CD8-positive, alpha-beta memory T cell (primary cell): ENCODE results near the gene RIN3. TPM values are rescaled to one million over a fixed set of nuclear protein-coding genes. Genes with fewer than 3 reads are reported as not detected.
A peak's percentile ranks its signal among the peaks of the same experiment; 100 is the strongest.

Experiments used
- CTCF ChIA-PET: fragments of 350-600 bp; sonication (Branson Sonifier 250); formaldehyde crosslinking; loops from one replicate; lab custom pipeline; 2021; ENCODE audit warnings: antibody characterized with exemption; lab: Charles Lee
- POLR2A ChIA-PET: fragments of 350-600 bp; sonication (Branson Sonifier 250); formaldehyde crosslinking; loops from one replicate; lab custom pipeline; 2021; ENCODE audit warnings: antibody characterized with exemption; lab: Charles Lee
- DNase-seq, 5 donors: peaks; one replicate each; pipeline versions ENCODE4 v3.0.0 to v3.0.0-alpha.2; 2020 to 2022; ENCODE audit warnings: mixed read lengths in 1 of 5
- H3K27ac ChIP-seq: one replicate; pipeline ENCODE4 v1.7.0; 2013; ENCODE audit warnings: low read depth, mild to moderate bottlenecking, low read length, moderate library complexity
- H3K27me3 ChIP-seq: 2 replicates; pipeline ENCODE4 v1.7.0; 2013; ENCODE audit warnings: low read length, mild to moderate bottlenecking; ENCODE audit not compliant: insufficient read depth, poor library complexity, severe bottlenecking
- H3K36me3 ChIP-seq: 2 replicates; pipeline ENCODE4 v1.7.0; 2013; ENCODE audit warnings: mild to moderate bottlenecking, low read length, moderate library complexity; ENCODE audit not compliant: insufficient read depth
- H3K4me1 ChIP-seq: 2 replicates; pipeline ENCODE4 v1.7.0; 2013; ENCODE audit warnings: mild to moderate bottlenecking, low read length, moderate library complexity; ENCODE audit not compliant: insufficient read depth
- H3K4me3 ChIP-seq: 2 replicates; pipeline ENCODE4 v1.7.0; 2013; ENCODE audit warnings: mild to moderate bottlenecking, low read length
- H3K9me3 ChIP-seq: 2 replicates; pipeline ENCODE4 v1.7.0; 2013; ENCODE audit warnings: mild to moderate bottlenecking, low read length
- H3K27ac Mint-ChIP-seq, 8 donors: one replicate each; pipeline ENCODE4 v1.8.0; 2020 to 2021; ENCODE audit warnings: mixed read lengths in 8 of 8, mild to moderate bottlenecking in 6 of 8, inconsistent platforms in 3 of 8, moderate library complexity in 3 of 8
- H3K27me3 Mint-ChIP-seq, 2 donors: one replicate each; pipeline ENCODE4 v1.8.0; 2020 to 2021; ENCODE audit warnings: mixed read lengths in 2 of 2, mild to moderate bottlenecking in 1 of 2, moderate library complexity in 1 of 2
- H3K36me3 Mint-ChIP-seq, 3 donors: one replicate each; pipeline ENCODE4 v1.8.0; 2020 to 2021; ENCODE audit warnings: mixed read lengths in 3 of 3, inconsistent platforms in 1 of 3, mild to moderate bottlenecking in 1 of 3
- H3K4me1 Mint-ChIP-seq, 3 donors: one replicate each; pipeline ENCODE4 v1.8.0; 2020 to 2021; ENCODE audit warnings: mixed read lengths in 3 of 3, inconsistent platforms in 1 of 3, mild to moderate bottlenecking in 1 of 3
- H3K4me3 Mint-ChIP-seq, 7 donors: one replicate each; pipeline ENCODE4 v1.8.0; 2020 to 2021; ENCODE audit warnings: mixed read lengths in 7 of 7, mild to moderate bottlenecking in 6 of 7, moderate library complexity in 4 of 7, inconsistent platforms in 2 of 7
- H3K9me3 Mint-ChIP-seq, 5 donors: one replicate each; pipeline ENCODE4 v1.8.0; 2020 to 2022; ENCODE audit warnings: mixed read lengths in 5 of 5, mild to moderate bottlenecking in 3 of 5, moderate library complexity in 2 of 5, inconsistent platforms in 1 of 5
- polyA plus RNA-seq: library from polyadenylated mRNA; unstranded; fragments of 300-500 nt; fragmentation: Illumina TruSeq; gene quantifications from one replicate; pipeline ENCODE4 v1.2.3, GENCODE V29; 2021
- total RNA-seq, 2 experiments: library from RNA; stranded (reverse); gene quantifications; one replicate each; pipeline ENCODE4 v1.2.3, GENCODE V29; 2021

The RIN3 gene
- total and polyA plus RNA-seq, 3 experiments from 2014 or later, result 31.9 to 47.4 (median 46.0) TPM

DNA sequence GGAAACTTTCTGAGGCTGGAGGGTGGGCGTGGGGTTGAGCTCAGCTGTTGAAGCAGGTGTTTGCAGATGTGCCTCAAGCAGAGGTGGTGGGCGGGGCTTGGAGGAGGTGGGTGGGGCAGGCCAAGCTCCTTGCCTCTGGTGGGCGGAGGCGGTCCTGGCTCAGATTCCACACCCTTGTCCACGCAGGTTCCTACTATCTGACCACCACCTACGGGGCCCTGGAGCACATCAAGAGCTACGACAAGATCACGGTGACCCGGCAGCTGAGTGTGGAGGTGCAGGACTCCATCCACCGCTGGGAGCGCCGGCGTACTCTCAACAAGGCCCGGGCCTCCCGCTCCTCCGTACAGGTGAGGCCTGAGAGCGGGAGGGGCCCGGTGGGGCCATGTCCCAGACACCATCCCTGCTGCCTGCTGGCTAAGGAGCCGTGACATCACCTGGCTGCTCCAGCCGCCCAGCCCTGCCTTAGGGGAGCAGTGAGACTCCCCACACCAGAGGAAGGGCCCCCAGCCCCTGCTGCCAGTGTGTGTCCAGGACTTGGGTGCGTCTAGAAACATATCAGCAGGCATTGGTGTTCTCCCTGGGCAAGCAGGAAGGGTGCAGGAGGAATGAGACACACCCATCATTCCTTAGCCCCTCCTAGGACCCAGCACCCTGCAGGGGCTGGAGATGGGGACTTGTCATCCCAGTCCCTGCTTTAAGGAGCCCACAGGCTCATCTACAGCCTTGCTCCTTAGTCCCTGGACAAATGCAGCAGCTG is 171.4 kb downstream of the RIN3 start:
- DNase-seq, result no peak
- no peaks in the 10 kb centered on the region for H3K9me3 Mint-ChIP-seq

DNA sequence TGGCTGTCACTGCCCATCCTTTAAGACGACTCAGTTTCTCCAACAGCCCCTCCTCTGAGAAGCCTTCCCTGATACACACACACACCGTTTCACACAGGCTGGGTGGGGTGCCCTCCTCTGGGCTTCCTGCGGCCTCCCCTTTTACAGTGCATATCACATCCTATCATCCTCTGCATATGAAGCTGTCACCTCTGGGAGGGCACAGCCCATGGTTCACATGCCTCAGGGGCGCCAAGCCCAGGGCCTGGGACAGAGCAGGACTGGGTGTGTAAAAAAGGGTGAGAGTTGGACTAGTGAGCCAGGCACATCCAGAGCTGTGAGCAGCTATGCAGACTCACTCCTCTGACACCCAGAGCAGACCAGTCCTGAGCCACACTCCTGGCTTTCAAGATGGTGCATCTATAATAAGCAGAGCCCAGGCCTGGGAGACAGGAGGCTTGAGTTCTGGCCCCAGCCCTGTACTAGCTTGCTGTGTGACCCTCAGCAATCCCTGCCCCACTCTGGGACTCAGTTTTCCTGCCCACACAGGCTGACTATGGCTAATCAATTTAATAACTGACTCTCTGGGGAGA is 172.3 kb downstream of the RIN3 start:
- DNase-seq, result no peak
- ChIA-PET POLR2A (interaction anchor here (0.5 kb wide), 1 partner anchor 645 kb away, joined by 3 read pairs; no protein-coding TSS in a partner anchor), CTCF (interaction anchor here (0.9 kb wide), 1 partner anchor 96 kb away, joined by 3 read pairs; no protein-coding TSS in a partner anchor)
- peak overlapping the region in 2 of 8 donors; percentile 29 to 84 for H3K27ac Mint-ChIP-seq
- H3K9me3 Mint-ChIP-seq, result no peaks in the 10 kb centered on the region
- no peaks in the 10 kb centered on the region for H3K27me3 ChIP-seq
- no peak overlapping the region for H3K4me3 ChIP-seq
- H3K27me3 Mint-ChIP-seq, result peaks cover 0 to 2% of the 10 kb centered on the region in 2 donors
- no peak overlapping the region for H3K27ac ChIP-seq
- peaks cover 41% of the 10 kb centered on the region for H3K36me3 ChIP-seq
- H3K4me1 ChIP-seq, result peaks cover 7% of the 10 kb centered on the region
- H3K4me1 Mint-ChIP-seq, result peaks cover 7% of the 10 kb centered on the region in 3 donors
- H3K4me3 Mint-ChIP-seq, result no peak overlapping the region
- peaks cover 0 to 66% (median 6%) of the 10 kb centered on the region in 3 donors for H3K36me3 Mint-ChIP-seq
- no peaks in the 10 kb centered on the region for H3K9me3 ChIP-seq

More for the DNA sequence above, 171.4 kb downstream of the RIN3 start:
- Mint-ChIP-seq H3K27ac (peak overlapping the region in 2 of 8 donors; percentile 24 to 27), H3K4me3 (no peak overlapping the region), H3K4me1 (peaks cover 8 to 13% (median 8%) of the 10 kb centered on the region in 3 donors), H3K27me3 (peaks cover 0 to 2% of the 10 kb centered on the region in 2 donors), H3K36me3 (peaks cover 3 to 65% (median 6%) of the 10 kb centered on the region in 3 donors)
- Histone ChIP-seq H3K27ac (no peak overlapping the region), H3K4me3 (no peak overlapping the region), H3K9me3 (no peaks in the 10 kb centered on the region), H3K36me3 (peaks cover 41% of the 10 kb centered on the region), H3K27me3 (no peaks in the 10 kb centered on the region), H3K4me1 (peaks cover 14% of the 10 kb centered on the region)
- POLR2A ChIA-PET, result no interaction called here
- CTCF ChIA-PET, result no interaction called here

DNA sequence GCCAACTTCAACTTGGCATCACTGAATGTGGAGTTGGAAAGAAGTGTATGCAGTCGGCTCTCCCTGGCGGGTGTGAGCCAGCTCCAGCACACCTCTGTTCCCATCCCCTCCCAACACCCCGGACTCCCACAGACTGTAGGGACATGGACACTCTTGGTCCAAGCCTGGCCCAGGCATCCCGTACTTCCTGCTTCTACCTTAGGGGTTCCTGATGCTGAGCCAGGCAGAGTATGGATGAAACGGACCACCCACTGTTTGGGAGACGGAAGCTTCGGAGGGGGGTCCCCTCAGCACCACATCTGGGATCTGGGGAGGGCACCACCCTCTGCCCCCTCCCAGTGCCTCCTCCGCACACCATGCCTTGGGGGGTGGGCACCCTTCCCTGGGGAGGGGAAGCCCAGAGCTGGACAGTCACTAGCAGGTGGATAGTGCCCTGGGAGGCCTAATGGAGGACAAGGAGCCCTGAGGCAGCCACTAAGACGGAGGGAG is 172.9 kb downstream of the RIN3 start:
- H3K36me3 ChIP-seq, result peaks cover 37% of the 10 kb centered on the region
- DNase-seq, result no peak
- H3K36me3 Mint-ChIP-seq, result peaks cover 0 to 61% (median under 1%) of the 10 kb centered on the region in 3 donors

DNA sequence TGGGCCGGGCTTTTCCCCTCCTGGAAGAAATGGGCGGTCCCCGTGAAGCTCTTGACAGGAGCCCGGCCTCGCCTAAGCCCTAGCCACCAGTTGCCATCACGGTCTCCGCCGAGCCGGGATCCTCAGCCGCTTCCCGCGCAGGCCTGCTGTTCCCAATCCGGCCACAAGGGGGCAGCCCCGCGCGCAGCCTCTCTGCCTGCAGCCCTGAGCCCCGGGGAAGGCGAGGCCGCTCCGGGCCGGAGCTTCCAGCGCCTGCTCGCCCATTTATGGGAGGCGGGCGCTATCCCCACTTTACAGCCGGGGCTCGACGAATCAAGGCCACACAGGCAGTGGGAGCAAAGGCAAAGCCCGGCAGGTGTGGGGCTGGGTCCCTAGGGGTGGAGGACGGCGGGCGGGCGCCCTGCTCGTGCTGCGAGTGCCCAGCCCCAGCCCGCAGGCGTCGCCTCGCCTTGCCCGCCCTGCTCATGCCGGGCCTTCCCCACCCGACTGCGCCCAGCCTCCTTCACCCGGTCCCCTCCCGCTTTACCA is 173.4 kb downstream of the RIN3 start:
- Histone ChIP-seq H3K4me3 (no peak overlapping the region), H3K27me3 (no peaks in the 10 kb centered on the region), H3K27ac (no peak overlapping the region), H3K4me1 (no peaks in the 10 kb centered on the region), H3K9me3 (no peaks in the 10 kb centered on the region), H3K36me3 (peaks cover 33% of the 10 kb centered on the region)
- no peak overlapping the region for H3K27ac Mint-ChIP-seq
- H3K27me3 Mint-ChIP-seq, result no peaks in the 10 kb centered on the region
- peaks cover 0 to 59% (median 0%) of the 10 kb centered on the region in 3 donors for H3K36me3 Mint-ChIP-seq
- CTCF ChIA-PET, result no interaction called here
- POLR2A ChIA-PET, result no interaction called here
- H3K4me3 Mint-ChIP-seq, result no peak overlapping the region
- DNase-seq, result peak in 2 of 5 donors; percentile 44 to 68
- no peaks in the 10 kb centered on the region for H3K4me1 Mint-ChIP-seq
- no peaks in the 10 kb centered on the region for H3K9me3 Mint-ChIP-seq

More for the DNA sequence above, 172.9 kb downstream of the RIN3 start:
- no peak overlapping the region for H3K4me3 Mint-ChIP-seq
- no peaks in the 10 kb centered on the region for H3K9me3 Mint-ChIP-seq
- H3K4me3 ChIP-seq, result no peak overlapping the region
- H3K27me3 ChIP-seq, result no peaks in the 10 kb centered on the region
- ChIA-PET POLR2A (interaction anchor here (0.5 kb wide), 1 partner anchor 646 kb away, joined by 3 read pairs; no protein-coding TSS in a partner anchor), CTCF (interaction anchor here (0.9 kb wide), 1 partner anchor 97 kb away, joined by 3 read pairs; no protein-coding TSS in a partner anchor)
- no peak overlapping the region for H3K27ac ChIP-seq
- H3K27me3 Mint-ChIP-seq, result peaks cover 0 to under 1% of the 10 kb centered on the region in 2 donors
- H3K9me3 ChIP-seq, result no peaks in the 10 kb centered on the region
- peaks cover 1 to 2% (median 1%) of the 10 kb centered on the region in 3 donors for H3K4me1 Mint-ChIP-seq
- no peak overlapping the region for H3K27ac Mint-ChIP-seq
- H3K4me1 ChIP-seq, result peaks cover 2% of the 10 kb centered on the region

DNA sequence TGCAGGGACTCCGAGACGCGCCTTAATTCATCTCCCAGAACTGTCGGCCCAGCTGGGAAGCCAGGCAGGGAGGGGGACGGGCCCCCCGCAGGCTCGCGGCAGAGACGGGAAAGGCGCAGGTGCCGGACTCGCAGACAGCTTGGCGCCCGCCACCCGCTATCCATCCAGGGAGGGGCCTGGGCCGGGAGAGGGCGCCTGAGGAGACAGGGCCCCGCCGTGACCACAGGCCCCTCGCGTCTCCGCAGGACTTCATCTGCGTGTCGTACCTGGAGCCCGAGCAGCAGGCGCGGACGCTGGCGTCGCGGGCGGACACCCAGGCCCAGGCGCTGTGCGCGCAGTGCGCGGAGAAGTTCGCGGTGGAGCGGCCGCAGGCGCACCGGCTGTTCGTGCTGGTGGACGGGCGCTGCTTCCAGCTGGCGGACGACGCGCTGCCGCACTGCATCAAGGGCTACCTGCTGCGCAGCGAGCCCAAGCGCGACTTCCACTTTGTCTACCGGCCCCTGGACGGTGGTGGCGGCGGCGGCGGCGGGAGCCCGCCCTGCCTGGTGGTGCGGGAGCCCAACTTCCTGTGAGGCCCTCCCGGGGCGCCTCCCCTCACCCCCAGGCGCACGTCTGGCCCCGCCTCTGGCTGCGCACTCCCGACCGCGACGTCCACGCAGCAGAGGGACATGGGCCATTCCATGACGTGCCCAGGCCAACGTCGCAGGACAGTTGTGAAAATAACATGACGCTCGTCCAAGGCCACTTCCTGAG is 174.3 kb downstream of the RIN3 start:
- Mint-ChIP-seq H3K27me3 (no peaks in the 10 kb centered on the region), H3K27ac (no peak overlapping the region), H3K36me3 (peaks cover 0 to 53% (median 0%) of the 10 kb centered on the region in 3 donors), H3K9me3 (no peaks in the 10 kb centered on the region), H3K4me3 (no peak overlapping the region), H3K4me1 (peaks cover 6% of the 10 kb centered on the region in 3 donors)
- no peak for DNase-seq
- no peak overlapping the region for H3K27ac ChIP-seq
- H3K27me3 ChIP-seq, result no peaks in the 10 kb centered on the region
- no peaks in the 10 kb centered on the region for H3K9me3 ChIP-seq
- POLR2A ChIA-PET, result no interaction called here
- H3K4me3 ChIP-seq, result no peak overlapping the region
- peaks cover 26% of the 10 kb centered on the region for H3K36me3 ChIP-seq
- CTCF ChIA-PET, result no interaction called here
- H3K4me1 ChIP-seq, result peaks cover 8% of the 10 kb centered on the region

DNA sequence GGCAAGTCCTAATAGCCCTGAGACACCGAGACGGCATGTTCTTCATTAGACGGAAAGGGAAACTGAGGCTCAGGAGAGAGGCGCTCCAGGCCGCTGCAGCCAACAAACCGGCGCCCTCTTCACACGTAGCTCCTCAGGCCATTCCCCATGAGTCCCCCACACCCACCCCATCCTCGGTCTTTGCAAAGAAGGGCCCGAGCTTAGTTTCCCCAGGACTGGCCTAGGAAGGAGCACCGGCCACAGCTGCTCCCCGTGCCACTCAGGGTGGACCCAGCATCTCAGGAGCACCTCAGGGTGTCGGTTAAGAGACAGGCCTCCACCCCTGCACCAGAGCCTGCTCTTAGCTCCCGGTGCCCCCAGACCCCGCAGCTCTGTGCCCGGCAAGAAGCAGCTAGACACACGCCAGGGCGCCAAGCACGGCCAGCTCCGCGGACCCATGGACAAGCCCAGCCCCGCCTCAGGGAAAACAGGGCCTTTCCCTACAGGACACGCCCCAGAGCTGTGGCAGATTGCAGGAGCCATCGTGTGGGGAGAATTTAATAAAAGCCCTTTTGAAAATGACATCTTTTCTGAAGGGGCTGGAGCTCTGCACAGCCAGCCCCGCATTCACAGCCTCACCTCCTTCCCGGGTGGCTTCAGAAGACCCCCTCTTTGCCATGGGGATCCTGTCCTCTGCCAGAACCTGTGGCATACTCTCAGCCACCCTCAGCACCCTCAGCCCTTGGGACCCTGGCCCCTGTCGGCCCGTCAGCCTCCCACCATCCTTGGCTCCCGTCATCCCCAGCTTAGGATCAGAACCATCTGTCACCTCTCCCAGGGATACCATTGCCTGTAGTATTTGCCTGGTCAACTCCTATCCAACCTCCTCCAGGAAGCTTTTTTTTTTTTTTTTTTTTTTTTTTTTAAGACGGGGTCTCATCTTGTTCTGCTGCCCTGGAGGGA is 175.1 kb downstream of the RIN3 start:
- peaks cover 17% of the 10 kb centered on the region for H3K4me1 ChIP-seq
- peaks cover 21% of the 10 kb centered on the region for H3K36me3 ChIP-seq
- no peaks in the 10 kb centered on the region for H3K27me3 ChIP-seq
- CTCF ChIA-PET, result interaction anchor here (1.8 kb wide), 1 partner anchor 75 kb away, joined by 6 read pairs; no protein-coding TSS in a partner anchor
- H3K27ac ChIP-seq, result no peak overlapping the region
- no peaks in the 10 kb centered on the region for H3K27me3 Mint-ChIP-seq
- H3K36me3 Mint-ChIP-seq, result peaks cover 0 to 48% (median 0%) of the 10 kb centered on the region in 3 donors
- H3K4me3 ChIP-seq, result no peak overlapping the region
- H3K9me3 Mint-ChIP-seq, result no peaks in the 10 kb centered on the region
- no peak overlapping the region for H3K4me3 Mint-ChIP-seq
- POLR2A ChIA-PET, result no interaction called here
- DNase-seq, result no peak
- peak overlapping the region in 1 of 8 donors; percentile 17 for H3K27ac Mint-ChIP-seq
- H3K4me1 Mint-ChIP-seq, result peaks cover 14 to 15% (median 15%) of the 10 kb centered on the region in 3 donors
- H3K9me3 ChIP-seq, result no peaks in the 10 kb centered on the region
